ENCODE measurements around the gene GBE1.
"Not testable (repeated sequence)": the region's sequence is repeated elsewhere in the genome, so short reads cannot be mapped to it uniquely, and the experiment has no call there.

Gene GBE1

DNA sequence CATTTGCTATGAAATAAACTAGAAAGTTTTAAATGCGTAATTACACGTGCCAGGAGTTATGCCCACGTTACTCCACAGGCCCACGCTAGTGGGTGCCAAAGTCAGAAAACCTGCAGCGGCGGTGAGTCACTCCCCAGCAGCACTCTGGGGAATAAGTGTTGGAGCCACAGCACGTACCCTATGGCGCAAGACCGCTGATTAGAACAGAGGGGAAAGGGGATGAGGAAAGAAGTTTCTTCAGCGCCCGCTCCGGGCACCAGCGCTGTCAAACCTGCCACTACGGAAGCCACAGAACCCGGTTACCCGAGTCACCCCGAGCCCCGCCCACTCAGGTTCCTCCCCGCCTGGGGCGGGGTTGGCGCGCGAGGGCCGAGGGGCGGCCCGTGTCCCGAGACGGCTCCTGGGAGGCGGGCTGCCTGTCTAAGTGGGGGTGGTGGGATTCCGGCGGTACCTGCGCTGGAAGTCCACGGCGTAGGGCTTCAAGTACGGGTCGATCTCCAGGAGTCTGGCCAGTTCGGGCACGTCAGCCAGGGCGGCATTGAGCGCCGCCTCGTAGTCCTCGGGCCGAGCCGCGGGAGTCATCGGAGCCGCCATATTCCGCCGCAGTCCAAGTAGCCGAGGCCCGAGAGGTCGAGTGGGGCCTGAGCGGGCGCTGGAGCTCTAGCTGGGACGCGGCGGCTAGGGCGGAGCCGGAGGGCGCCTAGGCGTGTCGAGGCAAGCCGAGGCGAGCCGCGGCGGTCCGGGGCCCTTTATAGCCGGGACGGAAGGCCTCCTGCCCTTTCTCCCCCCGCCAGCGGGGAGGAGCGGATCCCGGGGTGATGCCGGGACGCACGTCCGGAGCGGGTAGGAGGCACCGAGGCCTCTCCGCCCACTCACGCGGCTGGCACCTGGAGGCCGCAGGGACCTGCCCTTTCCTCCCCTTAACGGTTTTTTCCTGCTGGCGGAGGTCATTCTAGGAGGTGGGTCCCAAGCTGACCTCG is at the start of gene GBE1:
Gene GBE1, minus strand, starts transcription at position 722 of the 980 bp plus-strand sequence. Its CDS starts 128 bp downstream, at position 594.
- peak; percentile 78 for DNase-seq (ENCODE audit: low read depth)

DNA sequence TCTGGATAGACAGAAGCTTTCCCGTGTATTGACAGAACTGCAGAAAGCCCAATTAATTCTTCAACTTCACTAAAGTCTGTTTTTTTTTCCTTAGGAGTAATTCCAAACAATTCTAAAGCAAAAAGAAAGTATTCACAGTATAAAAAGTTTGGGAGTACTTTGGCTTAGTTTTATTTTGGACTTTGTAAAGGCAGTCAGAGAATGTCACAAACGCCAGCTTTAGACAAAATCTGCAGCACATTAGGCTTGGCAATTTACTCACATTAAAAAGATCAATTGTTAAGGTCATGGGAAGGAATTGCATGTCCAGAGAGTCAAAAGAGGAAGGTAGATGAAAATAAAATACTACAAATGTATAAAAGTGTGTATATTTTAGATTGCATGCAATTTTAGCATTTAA is 47.5 kb upstream of the GBE1 start:
- no peak for DNase-seq (ENCODE audit: low read depth)

DNA sequence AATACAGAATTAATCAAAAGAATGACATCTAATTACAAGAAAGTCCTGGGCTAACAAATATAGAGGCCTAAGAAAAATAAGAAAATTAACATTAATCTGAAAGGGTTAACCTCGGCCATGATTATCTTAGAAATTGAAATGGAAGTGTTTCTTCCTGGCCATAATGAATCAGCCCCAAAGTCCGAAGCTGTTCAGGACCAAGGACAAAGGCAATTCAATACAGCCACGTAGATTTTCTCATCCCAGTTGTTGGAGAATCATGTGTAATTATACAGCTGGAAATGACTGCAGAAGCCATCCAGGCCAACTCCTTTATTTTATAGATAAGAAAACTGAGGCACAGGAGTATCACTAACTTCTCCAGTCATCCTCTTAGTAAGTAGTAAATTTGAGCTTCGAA is 38.0 kb upstream of the GBE1 start:
- DNase-seq (ENCODE audit: low read depth): no peak

GRCh38 chr3:81793410-81793809 is 32.0 kb upstream of the GBE1 start:
- DNase-seq (ENCODE audit: low read depth): no peak

- DNase-seq (ENCODE audit: low read depth): no peak
Observed at GRCh38 chr3:81790117-81790516, 28.7 kb upstream of the GBE1 start.

- no peak for DNase-seq (ENCODE audit: low read depth)
Observed at GRCh38 chr3:81789691-81790090, 28.2 kb upstream of the GBE1 start.

GRCh38 chr3:81788610-81789009 is 27.2 kb upstream of the GBE1 start:
- DNase-seq (ENCODE audit: low read depth): no peak

DNA sequence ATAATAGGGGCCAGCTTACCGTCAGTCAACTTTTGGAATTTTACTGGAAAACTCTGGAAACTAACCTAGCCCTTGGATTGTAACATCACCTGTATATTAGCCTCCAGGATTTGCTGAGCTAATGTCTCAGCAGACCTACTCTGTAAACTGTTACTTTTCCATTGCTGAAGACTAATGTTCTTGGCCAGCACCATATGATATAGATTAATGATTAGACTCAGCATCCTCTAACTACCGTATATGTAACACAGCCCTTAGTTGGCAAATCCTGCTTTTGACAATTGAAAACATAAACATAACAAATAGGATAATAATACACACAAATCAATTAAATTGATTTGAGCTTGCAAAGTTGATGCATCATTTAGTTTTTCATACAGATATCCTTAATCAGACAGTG is 26.6 kb upstream of the GBE1 start:
- DNase-seq (ENCODE audit: low read depth): no peak

DNA sequence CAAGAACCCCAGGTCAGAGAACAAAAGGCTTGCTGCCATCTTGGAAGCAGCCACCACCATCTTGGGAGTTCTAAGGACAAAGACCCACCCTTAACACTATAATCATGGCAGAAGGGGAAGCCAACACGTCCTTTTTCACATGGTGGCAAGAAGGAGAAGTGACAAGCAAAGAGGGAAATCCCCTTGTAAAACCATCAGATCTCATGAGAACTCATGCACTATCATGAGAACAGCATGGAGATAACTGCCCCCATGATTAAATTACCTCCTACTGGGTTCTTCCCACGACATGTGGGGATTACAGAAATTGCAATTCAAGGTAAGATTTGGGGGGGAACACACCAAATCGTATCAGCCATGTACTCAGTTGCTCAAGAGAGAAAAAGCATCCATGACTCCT is 21.1 kb upstream of the GBE1 start:
- DNase-seq (ENCODE audit: low read depth): no peak

DNA sequence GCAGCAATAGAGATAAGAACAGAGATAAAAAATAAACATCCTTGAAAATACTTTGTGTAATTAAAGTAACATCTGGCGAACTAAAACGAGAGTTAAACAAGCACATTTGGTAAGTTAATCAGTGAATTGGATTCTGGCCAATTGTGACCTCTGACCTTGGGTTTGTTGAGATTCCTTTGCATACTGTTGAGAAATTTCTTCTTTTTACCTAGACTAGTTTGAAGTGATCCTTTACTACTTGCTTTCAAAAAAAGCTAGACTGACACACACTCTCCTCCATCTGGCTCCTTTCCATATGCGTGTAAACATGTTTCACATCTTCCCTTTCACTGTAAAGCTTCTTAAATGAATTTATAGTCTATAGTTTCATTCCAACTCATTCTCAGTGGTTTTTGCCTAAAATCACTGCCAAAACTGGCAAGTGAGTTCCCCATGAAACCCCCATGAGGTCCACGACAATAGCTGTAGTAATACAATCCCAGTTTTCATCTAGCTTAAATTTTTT is 17.3 kb upstream of the GBE1 start:
- no peak for DNase-seq (ENCODE audit: low read depth)

GRCh38 chr3:81776643-81777042 is 15.2 kb upstream of the GBE1 start:
- no peak for DNase-seq (ENCODE audit: low read depth)

DNA sequence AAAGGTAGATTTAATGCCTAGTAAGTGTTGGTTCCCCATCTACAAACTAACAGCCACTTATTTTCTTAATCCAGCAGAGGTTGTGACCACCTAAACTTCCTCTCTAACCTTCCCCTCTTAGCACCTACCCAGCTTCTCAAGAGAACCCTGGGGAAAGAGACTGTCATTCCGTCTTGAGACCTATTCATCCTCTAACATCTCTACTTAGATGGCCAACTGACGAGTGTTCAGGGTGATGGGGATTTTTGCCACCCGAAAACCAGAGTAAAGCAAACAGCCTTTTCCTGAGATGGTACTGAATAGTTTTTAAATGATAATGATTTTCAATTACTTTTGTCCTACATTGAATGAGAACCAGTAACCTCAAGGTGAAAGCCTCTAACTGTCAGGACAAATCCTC is 9.3 kb upstream of the GBE1 start:
- no peak for DNase-seq (ENCODE audit: low read depth)

- DNase-seq (ENCODE audit: low read depth): no peak
Observed at GRCh38 chr3:81769299-81769698, 7.9 kb upstream of the GBE1 start.

DNA sequence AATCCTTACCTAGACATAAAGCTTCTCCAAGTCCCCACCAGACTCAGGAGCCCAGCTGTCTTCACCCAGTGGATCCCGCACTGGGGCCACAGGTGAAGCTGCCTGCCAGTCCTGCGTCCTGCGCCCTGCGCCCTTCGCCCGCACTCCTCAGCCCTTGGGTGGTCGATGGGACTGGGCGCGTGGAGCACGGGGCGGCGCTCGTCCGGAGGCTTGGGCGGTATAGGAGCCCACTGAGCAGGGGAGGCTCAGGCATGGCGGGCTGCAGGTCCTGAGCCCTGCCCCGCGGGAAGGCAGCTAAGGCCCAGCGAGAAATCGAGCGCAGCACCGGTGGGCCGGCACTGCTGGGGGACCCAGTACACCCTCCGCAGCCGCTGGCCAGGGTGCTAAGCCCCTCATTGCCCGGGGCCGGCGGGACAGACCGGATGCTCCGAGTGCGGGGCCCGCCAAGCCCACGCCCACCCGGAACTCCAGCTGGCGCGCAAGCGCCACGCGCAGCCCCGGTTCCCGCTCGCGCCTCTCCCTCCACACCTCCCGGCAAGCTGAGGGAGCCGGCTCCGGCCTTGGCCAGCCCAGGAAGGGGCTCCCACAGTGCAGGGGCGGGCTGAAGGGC is 5.9 kb upstream of the GBE1 start:
- DNase-seq (ENCODE audit: low read depth): not testable (repeated sequence)

- DNase-seq (ENCODE audit: low read depth): no peak
Observed at GRCh38 chr3:81765400-81765799, 4.0 kb upstream of the GBE1 start.

DNA sequence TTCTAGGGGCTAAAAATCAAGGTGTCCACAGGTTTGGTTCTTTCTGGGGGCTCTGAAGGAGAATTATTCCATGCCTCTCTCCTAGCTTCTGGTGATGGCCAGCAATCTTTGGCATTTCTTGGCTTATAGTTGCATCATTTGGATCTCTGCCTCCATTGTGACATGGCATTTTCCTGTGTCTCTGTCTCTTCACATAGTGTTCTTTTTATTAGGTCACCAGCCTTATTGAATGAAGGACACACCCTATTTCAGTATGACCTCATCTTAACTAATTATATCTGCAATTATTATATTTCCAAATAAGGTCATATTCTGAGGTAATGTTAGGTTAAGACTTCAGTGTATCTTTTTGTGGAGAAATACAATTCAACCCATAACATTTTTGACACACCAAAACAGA is 3.2 kb upstream of the GBE1 start:
- no peak for DNase-seq (ENCODE audit: low read depth)

DNA sequence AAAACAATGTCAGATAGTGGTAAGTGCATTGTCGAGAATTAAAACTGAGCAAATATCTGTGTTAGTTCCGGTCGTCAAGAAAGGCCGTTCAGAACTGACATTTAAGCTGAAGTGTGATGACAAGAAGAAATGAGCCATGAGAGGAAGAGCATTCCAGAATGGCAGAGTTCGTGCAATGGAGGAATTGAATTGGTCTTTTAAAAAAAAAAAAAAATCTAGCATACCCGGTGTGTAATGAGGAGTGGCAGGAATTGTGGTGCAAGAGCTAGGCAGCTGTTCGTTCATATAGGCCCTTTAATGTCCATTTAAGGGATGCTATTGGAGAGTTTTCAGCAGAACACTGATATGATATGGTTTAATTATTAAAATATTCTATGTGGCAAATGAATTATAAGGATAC is 2.6 kb upstream of the GBE1 start:
- DNase-seq (ENCODE audit: low read depth): no peak

DNA sequence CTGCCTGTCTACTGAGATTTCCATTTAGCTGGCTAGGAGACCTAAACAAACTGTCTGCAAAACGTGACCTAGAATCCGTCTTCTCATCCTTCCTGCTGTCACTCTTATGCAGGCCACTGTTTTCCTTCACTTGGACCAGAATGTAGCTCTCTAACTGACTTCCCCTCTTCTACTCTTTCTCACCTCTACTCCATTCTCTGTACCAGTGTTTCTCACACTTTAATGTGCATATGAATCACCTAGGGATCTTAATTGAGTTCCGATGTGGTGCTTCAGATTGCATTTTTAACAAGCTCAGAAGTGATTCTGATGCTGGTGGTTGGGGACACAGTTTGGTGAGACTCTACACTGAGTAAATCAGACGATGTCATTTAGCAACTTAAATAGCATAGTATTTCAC is 1.6 kb upstream of the GBE1 start:
- no peak for DNase-seq (ENCODE audit: low read depth)

DNA sequence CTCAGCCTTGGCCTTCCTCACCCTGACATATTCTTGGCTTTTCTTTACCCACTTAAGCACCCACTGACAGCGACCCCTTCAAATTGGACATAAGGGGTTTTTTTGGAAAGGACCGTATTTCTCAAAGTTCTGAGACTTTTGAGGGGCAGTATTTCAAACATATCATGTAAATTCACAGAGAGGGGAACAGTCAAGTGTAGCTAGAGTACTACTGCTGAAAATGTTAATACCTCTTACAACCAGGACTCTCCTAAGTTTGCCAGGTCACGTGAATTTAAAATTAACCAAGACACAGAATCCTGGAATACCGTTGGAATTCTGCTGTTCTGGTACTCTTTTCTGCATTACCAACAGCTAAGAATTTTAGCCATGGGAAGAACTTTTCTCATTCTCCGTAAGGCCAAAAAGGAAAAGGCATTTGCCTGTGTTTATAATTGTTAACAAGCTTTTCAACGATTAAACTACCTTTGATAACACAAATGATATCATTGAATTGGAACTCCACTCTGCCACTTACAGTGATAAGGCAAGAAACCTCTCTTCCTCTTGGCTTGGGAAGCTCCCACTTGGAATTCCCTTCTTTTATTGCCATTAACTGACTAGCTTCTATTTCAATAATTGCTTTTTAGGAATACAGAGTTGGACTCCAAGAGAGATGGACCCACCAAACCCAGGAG is 597 bp upstream of the GBE1 start:
- no peak for DNase-seq (ENCODE audit: low read depth)

DNA sequence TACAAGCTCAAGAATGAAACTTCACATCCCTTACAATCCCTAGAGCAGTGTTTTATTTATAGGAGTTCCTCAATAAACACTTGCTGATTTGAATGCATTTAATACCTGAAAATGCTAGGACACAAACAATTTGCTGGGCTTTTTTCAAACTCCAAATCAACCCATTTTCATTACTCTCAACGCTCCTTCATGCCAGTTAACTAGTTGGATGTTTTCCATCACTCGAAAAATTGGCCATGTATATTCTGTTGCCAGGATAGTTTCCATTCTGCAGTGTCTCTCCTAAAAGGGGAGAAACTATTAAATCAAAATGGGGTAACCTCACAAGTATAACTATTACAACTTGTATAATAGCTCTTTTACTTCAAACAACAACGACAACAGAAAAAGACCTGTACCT is 1.2 kb downstream of the GBE1 start:
- DNase-seq (ENCODE audit: low read depth): no peak

GRCh38 chr3:81758771-81759170 is 2.7 kb downstream of the GBE1 start:
- not testable (repeated sequence) for DNase-seq (ENCODE audit: low read depth)

DNA sequence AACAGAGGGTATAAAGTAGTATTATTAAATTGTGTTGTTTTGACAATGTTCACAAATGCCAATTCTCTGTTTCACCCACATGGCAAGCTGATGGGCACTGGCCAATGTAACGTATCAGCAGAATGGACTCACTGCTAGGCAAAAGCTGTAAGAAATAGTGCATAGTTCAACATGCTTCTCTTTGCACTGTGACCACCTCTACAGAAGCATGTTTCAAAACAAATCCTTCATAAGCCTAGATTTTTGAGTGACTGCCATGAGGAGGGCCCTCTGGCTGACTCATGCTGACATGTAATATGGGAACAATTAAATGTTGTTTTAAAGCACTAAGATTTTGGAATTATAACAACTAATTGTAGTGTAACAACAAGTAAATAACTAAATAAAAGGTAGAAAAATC is 3.2 kb downstream of the GBE1 start:
- no peak for DNase-seq (ENCODE audit: low read depth)
